Type B pancreatic cell (in vitro differentiated cells): ENCODE data around the gene MRPS6. TPM values are rescaled to one million over a fixed set of nuclear protein-coding genes. Genes with fewer than 3 reads are reported as not detected.

Source experiments
- DNase-seq: peaks from one replicate; pipeline ENCODE4 v3.0.0; 2021; ENCODE audit warnings: mixed read lengths; ENCODE audit not compliant: unreplicated experiment; ENCODE audit errors: extremely low spot score
- H3K27ac Mint-ChIP-seq: 2 replicates; pipeline ENCODE4 v1.8.0; 2021; ENCODE audit warnings: mild to moderate bottlenecking, mixed read lengths
- H3K27me3 Mint-ChIP-seq: 2 replicates; pipeline ENCODE4 v1.8.0; 2021; ENCODE audit warnings: mixed read lengths
- H3K36me3 Mint-ChIP-seq: 2 replicates; pipeline ENCODE4 v1.8.0; 2021; ENCODE audit warnings: mixed read lengths
- H3K4me1 Mint-ChIP-seq: one replicate; pipeline ENCODE4 v1.8.0; 2021; ENCODE audit warnings: mixed read lengths; ENCODE audit not compliant: unreplicated experiment
- H3K4me3 Mint-ChIP-seq: 2 replicates; pipeline ENCODE4 v1.8.0; 2021; ENCODE audit warnings: mild to moderate bottlenecking, mixed read lengths
- H3K9me3 Mint-ChIP-seq: 2 replicates; pipeline ENCODE4 v1.8.0; 2021; ENCODE audit warnings: mixed read lengths
- total RNA-seq: library from RNA; stranded (reverse); gene quantifications from 2 replicates; pipeline ENCODE4 v1.2.1, GENCODE V29; 2021; ENCODE audit warnings: low replicate concordance
- TF ChIP-seq, protein P1 (sequence below): fragments of 200-600 bp; sonication (generic); conservative IDR thresholded peaks from 2 replicates; pipeline ENCODE4 v1.5.0; 2021; ENCODE audit warnings: antibody characterized with exemption, mild to moderate bottlenecking

The MRPS6 gene
- total RNA-seq, 1 donor from 2014 or later, result 74.8 TPM

DNA sequence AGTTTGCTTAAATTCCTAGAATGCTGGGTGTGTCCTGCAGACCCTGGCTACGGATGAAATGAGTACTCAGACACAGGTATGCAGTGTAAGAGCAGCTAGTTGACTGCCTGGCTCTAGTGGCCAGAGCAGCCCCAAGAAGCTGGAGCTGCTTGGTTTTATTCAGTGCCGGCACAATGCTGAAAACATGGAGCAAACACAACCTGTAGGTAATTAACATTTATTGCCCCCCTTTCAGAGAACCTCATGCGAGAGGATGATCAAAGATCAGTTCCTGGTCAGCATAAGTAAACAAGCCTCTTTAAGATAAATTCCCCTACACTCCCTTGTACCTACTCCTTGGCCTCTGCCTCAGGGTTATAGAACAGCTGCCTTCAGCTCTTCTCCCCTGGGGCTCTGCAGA lies 43.2 kb downstream of the MRPS6 start:
- H3K27ac Mint-ChIP-seq, result no peak overlapping the region
- DNase-seq, result no peak
- H3K4me3 Mint-ChIP-seq, result no peak overlapping the region
- TF ChIP-seq, protein P1, sequence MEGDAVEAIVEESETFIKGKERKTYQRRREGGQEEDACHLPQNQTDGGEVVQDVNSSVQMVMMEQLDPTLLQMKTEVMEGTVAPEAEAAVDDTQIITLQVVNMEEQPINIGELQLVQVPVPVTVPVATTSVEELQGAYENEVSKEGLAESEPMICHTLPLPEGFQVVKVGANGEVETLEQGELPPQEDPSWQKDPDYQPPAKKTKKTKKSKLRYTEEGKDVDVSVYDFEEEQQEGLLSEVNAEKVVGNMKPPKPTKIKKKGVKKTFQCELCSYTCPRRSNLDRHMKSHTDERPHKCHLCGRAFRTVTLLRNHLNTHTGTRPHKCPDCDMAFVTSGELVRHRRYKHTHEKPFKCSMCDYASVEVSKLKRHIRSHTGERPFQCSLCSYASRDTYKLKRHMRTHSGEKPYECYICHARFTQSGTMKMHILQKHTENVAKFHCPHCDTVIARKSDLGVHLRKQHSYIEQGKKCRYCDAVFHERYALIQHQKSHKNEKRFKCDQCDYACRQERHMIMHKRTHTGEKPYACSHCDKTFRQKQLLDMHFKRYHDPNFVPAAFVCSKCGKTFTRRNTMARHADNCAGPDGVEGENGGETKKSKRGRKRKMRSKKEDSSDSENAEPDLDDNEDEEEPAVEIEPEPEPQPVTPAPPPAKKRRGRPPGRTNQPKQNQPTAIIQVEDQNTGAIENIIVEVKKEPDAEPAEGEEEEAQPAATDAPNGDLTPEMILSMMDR, result no peak
- peaks cover 38% of the 10 kb centered on the region for H3K36me3 Mint-ChIP-seq
- H3K9me3 Mint-ChIP-seq, result peaks cover 7% of the 10 kb centered on the region
- no peaks in the 10 kb centered on the region for H3K27me3 Mint-ChIP-seq
- H3K4me1 Mint-ChIP-seq, result peaks cover 22% of the 10 kb centered on the region

DNA sequence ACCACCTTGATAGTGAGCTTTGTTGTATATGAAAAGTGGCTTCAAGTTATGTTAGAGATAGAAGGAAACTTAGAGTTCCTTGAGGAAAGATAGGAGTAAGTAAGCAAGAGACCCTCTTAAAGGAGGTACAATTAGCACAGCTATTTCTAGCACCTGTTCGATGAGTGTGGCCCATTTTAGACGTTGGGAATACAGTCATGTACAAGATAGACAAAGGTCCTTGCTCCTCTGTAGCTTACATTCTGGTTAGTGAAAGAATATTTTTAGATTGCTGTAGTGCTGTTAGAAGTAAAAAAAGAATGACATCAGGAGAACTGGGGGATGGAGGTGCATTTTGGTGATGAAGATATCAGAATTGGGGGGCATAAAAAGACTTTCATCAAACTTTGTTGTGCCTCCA lies 47.5 kb downstream of the MRPS6 start:
- Mint-ChIP-seq H3K36me3 (peaks cover 37% of the 10 kb centered on the region), H3K27ac (no peak overlapping the region), H3K4me3 (no peak overlapping the region), H3K4me1 (peaks cover 6% of the 10 kb centered on the region), H3K27me3 (no peaks in the 10 kb centered on the region), H3K9me3 (peaks cover 9% of the 10 kb centered on the region)
- TF ChIP-seq, protein P1, result no peak
- DNase-seq, result no peak

DNA sequence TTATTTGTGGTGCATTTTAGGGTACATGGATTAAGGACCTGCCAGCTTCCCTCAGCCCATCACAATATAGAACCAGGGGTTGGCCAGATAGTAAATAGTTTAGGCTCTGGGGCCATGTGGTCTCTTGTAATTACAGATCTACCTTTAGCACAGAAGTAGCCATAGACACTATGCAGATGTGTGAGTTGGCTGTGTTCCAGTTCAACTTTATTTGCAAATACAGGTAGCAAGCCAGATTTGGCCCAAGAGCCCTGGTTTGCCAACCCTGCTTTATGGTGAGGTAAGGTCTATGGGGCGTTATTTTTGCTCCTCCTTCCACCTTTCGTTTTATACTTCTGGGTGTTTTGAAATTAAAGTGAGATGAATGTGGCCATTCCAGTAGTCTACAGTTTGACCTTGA lies 48.7 kb downstream of the MRPS6 start:
- Mint-ChIP-seq H3K27me3 (no peaks in the 10 kb centered on the region), H3K4me1 (peaks cover 14% of the 10 kb centered on the region), H3K4me3 (no peak overlapping the region), H3K27ac (no peak overlapping the region), H3K9me3 (peaks cover 9% of the 10 kb centered on the region), H3K36me3 (peaks cover 37% of the 10 kb centered on the region)
- no peak for DNase-seq
- TF ChIP-seq, protein P1, result no peak

DNA sequence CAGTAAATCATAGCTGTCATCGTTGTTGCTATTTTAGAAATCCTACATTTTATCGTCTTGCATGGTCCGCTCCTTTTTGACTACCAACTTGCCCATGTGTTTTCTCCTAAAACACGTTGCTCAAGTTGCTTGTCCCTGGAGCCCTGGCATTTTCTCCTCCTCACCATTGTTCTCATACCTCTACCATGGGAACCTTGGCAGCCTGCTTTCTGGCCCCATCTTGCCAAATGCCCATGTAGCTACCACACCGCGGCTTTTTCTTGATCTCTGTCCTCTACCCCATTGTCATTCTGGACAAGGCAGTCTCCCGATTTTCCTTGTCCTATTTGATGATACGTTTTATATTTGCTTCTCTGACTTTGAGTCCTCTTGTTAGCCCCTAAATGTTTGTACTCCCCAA lies 50.2 kb downstream of the MRPS6 start:
- H3K36me3 Mint-ChIP-seq, result peaks cover 38% of the 10 kb centered on the region
- H3K4me3 Mint-ChIP-seq, result no peak overlapping the region
- DNase-seq, result no peak
- TF ChIP-seq, protein P1, result no peak
- no peak overlapping the region for H3K27ac Mint-ChIP-seq
- H3K4me1 Mint-ChIP-seq, result peaks cover 21% of the 10 kb centered on the region
- no peaks in the 10 kb centered on the region for H3K27me3 Mint-ChIP-seq
- peaks cover 9% of the 10 kb centered on the region for H3K9me3 Mint-ChIP-seq

DNA sequence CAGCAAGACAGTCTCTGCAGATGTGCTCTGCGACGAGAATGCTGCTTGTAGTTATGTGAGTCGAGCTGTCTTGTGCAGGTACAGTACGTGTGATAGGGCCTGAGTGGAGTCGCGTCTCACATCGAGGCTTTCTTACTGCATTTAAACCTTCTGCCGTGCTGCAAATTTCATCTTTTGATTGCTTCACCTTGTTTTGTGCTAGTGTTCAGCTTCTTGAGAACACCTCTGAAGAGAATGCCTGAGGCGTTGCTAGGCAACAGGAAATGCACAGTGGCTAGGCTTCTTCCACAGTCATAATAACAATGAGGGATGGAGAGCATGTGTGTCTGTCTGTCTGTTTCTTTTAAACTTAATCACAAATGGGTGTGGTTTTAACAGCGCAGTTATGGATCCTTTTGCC lies 52.9 kb downstream of the MRPS6 start:
- Mint-ChIP-seq H3K9me3 (peaks cover 9% of the 10 kb centered on the region), H3K4me3 (no peak overlapping the region), H3K4me1 (peaks cover 47% of the 10 kb centered on the region), H3K27me3 (no peaks in the 10 kb centered on the region), H3K36me3 (peaks cover 44% of the 10 kb centered on the region), H3K27ac (no peak overlapping the region)
- TF ChIP-seq, protein P1, result no peak
- DNase-seq, result no peak

DNA sequence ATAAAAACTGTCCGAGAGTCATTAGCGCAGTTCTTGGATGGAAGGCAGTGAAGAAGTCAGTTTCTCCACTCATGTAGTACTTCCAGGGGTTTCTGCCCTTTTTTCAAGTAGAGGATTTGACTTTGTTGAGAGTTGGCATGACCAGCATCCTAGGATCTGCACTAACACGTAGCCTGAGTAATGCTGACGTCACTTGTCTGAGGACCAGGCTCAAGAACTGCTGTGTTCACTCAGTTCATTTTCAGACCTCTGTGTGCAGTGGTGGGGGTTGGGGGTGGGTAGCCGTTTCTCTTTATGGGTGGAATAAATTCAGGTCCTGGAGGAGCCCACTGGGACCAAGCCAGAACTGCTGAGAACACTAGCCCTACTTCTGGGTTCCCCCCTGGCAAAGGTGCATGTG lies 53.3 kb downstream of the MRPS6 start:
- H3K4me1 Mint-ChIP-seq, result peaks cover 49% of the 10 kb centered on the region
- TF ChIP-seq, protein P1, result no peak
- peaks cover 9% of the 10 kb centered on the region for H3K9me3 Mint-ChIP-seq
- H3K4me3 Mint-ChIP-seq, result no peak overlapping the region
- H3K27me3 Mint-ChIP-seq, result no peaks in the 10 kb centered on the region
- H3K36me3 Mint-ChIP-seq, result peaks cover 45% of the 10 kb centered on the region
- H3K27ac Mint-ChIP-seq, result no peak overlapping the region
- DNase-seq, result no peak
